Measurements from ENCODE around the gene TDG.
"Not testable (repeated sequence)": the region's sequence is repeated elsewhere in the genome, so short reads cannot be mapped to it uniquely, and the experiment has no call there.

TDG gene

DNA sequence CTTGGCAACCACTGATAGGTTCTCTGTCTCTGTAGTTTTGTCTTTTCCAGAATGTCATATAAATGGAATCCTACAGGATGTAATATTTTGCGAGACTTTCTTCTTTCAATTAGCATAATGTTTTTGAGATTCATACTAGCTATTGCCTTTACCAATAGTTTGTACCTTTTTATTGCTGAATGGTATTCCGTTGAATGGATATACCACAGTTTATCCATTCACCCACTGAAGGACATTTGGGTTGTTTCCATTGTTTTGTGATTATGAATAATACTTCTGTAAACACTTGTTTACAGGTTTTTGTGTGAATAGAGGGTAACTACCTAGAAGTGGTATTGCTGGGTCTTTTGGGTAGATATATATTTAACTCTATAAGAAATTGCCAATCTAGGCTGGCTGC lies 58.0 kb downstream of the TDG start:
- Histone ChIP-seq H3K79me2 (ENCODE audit: low read length) (no peaks in the 10 kb centered on the region), H3K9ac (ENCODE audit: low read length) (no peak overlapping the region), H3K4me1 (ENCODE audit: low read length) (no peaks in the 10 kb centered on the region), H2AFZ (ENCODE audit: low read depth, low read length) (no peak overlapping the region), H3K27ac (ENCODE audit: low read length) (no peak overlapping the region), H3K4me3 (ENCODE audit: low read length) (no peak overlapping the region), H3K9me3 (ENCODE audit: insufficient read depth, low read length) (no peaks in the 10 kb centered on the region), H3K36me3 (replicated peaks; ENCODE audit: low read depth, low read length) (no peaks in the 10 kb centered on the region), H3K27me3 (ENCODE audit: low read depth, low read length) (0 out of 2 replicates have a peak, but pooled peaks cover 15% of the 10 kb centered on the region), H3K4me2 (ENCODE audit: low read length) (no peak overlapping the region), H4K20me1 (ENCODE audit: insufficient read depth, low read length) (no peaks in the 10 kb centered on the region)
- TF ChIP-seq, protein P1, sequence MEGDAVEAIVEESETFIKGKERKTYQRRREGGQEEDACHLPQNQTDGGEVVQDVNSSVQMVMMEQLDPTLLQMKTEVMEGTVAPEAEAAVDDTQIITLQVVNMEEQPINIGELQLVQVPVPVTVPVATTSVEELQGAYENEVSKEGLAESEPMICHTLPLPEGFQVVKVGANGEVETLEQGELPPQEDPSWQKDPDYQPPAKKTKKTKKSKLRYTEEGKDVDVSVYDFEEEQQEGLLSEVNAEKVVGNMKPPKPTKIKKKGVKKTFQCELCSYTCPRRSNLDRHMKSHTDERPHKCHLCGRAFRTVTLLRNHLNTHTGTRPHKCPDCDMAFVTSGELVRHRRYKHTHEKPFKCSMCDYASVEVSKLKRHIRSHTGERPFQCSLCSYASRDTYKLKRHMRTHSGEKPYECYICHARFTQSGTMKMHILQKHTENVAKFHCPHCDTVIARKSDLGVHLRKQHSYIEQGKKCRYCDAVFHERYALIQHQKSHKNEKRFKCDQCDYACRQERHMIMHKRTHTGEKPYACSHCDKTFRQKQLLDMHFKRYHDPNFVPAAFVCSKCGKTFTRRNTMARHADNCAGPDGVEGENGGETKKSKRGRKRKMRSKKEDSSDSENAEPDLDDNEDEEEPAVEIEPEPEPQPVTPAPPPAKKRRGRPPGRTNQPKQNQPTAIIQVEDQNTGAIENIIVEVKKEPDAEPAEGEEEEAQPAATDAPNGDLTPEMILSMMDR (IDR thresholded peaks at IDR 0.05; ENCODE audit: low read depth, low read length): no peak
- no peak for TF ChIP-seq EZH2phosphoT487 (IDR thresholded peaks at IDR 0.05; ENCODE audit: low read depth)

DNA sequence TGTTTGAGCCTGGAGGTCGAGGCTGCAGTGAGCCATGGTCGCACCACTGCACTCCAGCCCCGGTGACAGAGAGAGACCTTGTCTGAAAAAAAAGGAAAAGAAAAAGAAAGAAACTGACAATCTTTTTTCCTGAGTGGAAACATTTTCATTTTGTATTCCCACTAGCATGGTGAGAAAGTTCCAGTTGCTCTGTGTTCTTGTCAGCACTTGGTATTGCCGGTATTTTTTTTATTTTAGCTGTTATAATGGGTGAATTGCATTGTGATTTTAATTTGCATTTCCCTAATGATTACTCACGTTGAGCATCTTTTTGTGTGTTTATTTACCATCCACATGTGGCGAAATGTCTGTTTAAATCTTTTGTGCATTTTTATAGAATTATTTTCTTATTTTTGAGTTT lies 58.7 kb downstream of the TDG start:
- Histone ChIP-seq H3K4me1 (ENCODE audit: low read length) (no peaks in the 10 kb centered on the region), H4K20me1 (ENCODE audit: insufficient read depth, low read length) (no peaks in the 10 kb centered on the region)

DNA sequence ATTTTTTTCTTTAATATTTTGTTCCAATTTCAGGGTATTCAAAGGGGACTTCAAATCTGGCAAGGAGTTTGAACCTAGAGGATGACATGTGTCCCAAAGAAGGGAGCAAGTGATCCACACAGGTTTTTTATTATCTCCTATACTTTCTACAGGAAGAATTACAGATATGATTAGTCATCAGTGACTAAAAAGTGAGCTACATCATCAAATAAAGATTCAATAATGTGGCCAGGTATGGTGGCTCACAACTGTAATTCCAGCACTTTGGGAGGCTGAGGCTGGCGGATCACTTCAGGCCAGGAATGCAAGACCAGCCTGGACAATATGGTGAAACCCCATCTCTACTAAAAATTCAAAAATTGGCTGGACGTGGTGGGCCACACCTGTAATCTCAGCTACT lies 60.1 kb downstream of the TDG start:
- TF ChIP-seq, protein P1 (IDR thresholded peaks at IDR 0.05; ENCODE audit: low read depth, low read length): no peak
- TF ChIP-seq EZH2phosphoT487 (IDR thresholded peaks at IDR 0.05; ENCODE audit: low read depth): no peak
- Histone ChIP-seq H3K4me1 (ENCODE audit: low read length) (no peaks in the 10 kb centered on the region), H3K4me2 (ENCODE audit: low read length) (no peak overlapping the region), H3K27me3 (ENCODE audit: low read depth, low read length) (0 out of 2 replicates have a peak, but pooled peaks cover 12% of the 10 kb centered on the region), H3K79me2 (ENCODE audit: low read length) (no peaks in the 10 kb centered on the region), H2AFZ (ENCODE audit: low read depth, low read length) (no peak overlapping the region), H4K20me1 (ENCODE audit: insufficient read depth, low read length) (no peaks in the 10 kb centered on the region), H3K27ac (ENCODE audit: low read length) (no peak overlapping the region), H3K9me3 (ENCODE audit: insufficient read depth, low read length) (no peaks in the 10 kb centered on the region), H3K36me3 (replicated peaks; ENCODE audit: low read depth, low read length) (no peaks in the 10 kb centered on the region), H3K4me3 (ENCODE audit: low read length) (no peak overlapping the region), H3K9ac (ENCODE audit: low read length) (no peak overlapping the region)

More for the DNA sequence above, 58.7 kb downstream of the TDG start:
- no peaks in the 10 kb centered on the region for H3K36me3 ChIP-seq (replicated peaks; ENCODE audit: low read depth, low read length)
- H2AFZ ChIP-seq (ENCODE audit: low read depth, low read length): no peak overlapping the region
- no peak overlapping the region for H3K9ac ChIP-seq (ENCODE audit: low read length)
- no peaks in the 10 kb centered on the region for H3K79me2 ChIP-seq (ENCODE audit: low read length)
- 0 out of 2 replicates have a peak, but pooled peaks cover 15% of the 10 kb centered on the region for H3K27me3 ChIP-seq (ENCODE audit: low read depth, low read length)
- H3K4me3 ChIP-seq (ENCODE audit: low read length): no peak overlapping the region
- no peaks in the 10 kb centered on the region for H3K9me3 ChIP-seq (ENCODE audit: insufficient read depth, low read length)
- H3K27ac ChIP-seq (ENCODE audit: low read length): no peak overlapping the region
- no peak for TF ChIP-seq EZH2phosphoT487 (IDR thresholded peaks at IDR 0.05; ENCODE audit: low read depth)
- no peak overlapping the region for H3K4me2 ChIP-seq (ENCODE audit: low read length)

DNA sequence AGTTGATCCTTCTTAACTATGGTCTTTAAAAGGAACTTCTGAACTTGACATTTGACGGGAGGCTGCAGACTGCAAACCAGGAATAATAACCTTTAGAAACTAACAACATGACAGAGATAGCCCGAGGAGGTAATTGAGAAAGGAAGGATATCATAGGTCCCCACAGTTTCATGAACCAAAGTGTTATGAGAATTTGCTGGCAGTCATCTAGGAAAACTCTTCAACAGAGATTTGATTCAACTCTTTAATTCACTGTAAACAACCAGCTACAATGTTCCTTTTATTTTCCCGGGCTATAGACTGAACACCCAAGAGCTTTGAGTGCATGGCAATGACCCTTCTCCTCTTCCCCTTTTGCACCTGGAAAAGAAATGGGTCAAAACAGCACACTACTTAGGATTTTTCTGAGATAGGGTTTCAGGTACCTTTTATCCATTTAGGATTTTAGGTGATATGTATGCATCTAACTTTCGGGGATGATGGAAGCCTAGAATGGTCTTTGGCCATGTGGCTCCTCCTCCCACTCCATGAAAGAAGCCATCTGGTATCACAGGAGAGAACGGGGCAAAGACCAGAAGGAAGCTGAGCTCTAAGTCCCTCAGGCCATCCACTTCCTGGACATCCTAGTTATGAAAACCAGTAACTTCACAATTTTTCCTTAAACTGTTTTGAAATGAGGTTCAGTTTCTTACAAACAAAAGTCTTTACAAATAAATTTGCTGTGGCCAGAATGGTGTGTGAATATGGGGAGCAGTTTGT lies 61.3 kb downstream of the TDG start:
- TF ChIP-seq, protein P1 (IDR thresholded peaks at IDR 0.05; ENCODE audit: low read depth, low read length): no peak
- TF ChIP-seq EZH2phosphoT487 (IDR thresholded peaks at IDR 0.05; ENCODE audit: low read depth): no peak
- Histone ChIP-seq H3K9me3 (ENCODE audit: insufficient read depth, low read length) (no peaks in the 10 kb centered on the region), H4K20me1 (ENCODE audit: insufficient read depth, low read length) (no peaks in the 10 kb centered on the region), H3K4me3 (ENCODE audit: low read length) (no peak overlapping the region), H3K27me3 (ENCODE audit: low read depth, low read length) (0 out of 2 replicates have a peak, but pooled peaks cover 7% of the 10 kb centered on the region), H3K79me2 (ENCODE audit: low read length) (no peaks in the 10 kb centered on the region), H3K27ac (ENCODE audit: low read length) (no peak overlapping the region), H2AFZ (ENCODE audit: low read depth, low read length) (no peak overlapping the region), H3K4me2 (ENCODE audit: low read length) (no peak overlapping the region), H3K9ac (ENCODE audit: low read length) (no peak overlapping the region), H3K36me3 (replicated peaks; ENCODE audit: low read depth, low read length) (no peaks in the 10 kb centered on the region), H3K4me1 (ENCODE audit: low read length) (no peaks in the 10 kb centered on the region)

DNA sequence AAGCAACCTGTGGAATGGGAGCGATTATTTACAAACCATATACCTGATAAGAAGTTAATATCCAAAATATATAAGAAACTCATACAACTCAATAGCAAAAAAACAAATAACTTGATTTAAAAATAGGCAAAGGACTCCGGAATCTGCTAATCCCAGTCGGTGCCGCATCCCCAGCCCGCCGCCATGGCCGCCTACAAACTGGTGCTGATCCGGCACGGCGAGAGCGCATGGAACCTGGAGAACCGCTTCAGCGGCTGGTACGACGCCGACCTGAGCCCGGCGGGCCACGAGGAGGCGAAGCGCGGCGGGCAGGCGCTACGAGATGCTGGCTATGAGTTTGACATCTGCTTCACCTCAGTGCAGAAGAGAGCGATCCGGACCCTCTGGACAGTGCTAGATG lies 64.9 kb downstream of the TDG start:
- H3K36me3 ChIP-seq (replicated peaks; ENCODE audit: low read depth, low read length); H4K20me1 ChIP-seq (ENCODE audit: insufficient read depth, low read length); H3K27me3 ChIP-seq (ENCODE audit: low read depth, low read length); H3K4me1 ChIP-seq (ENCODE audit: low read length); H3K79me2 ChIP-seq (ENCODE audit: low read length); H2AFZ ChIP-seq (ENCODE audit: low read depth, low read length); H3K9ac ChIP-seq (ENCODE audit: low read length); H3K27ac ChIP-seq (ENCODE audit: low read length); H3K9me3 ChIP-seq (ENCODE audit: insufficient read depth, low read length); H3K4me2 ChIP-seq (ENCODE audit: low read length); H3K4me3 ChIP-seq (ENCODE audit: low read length): not testable (repeated sequence)

DNA sequence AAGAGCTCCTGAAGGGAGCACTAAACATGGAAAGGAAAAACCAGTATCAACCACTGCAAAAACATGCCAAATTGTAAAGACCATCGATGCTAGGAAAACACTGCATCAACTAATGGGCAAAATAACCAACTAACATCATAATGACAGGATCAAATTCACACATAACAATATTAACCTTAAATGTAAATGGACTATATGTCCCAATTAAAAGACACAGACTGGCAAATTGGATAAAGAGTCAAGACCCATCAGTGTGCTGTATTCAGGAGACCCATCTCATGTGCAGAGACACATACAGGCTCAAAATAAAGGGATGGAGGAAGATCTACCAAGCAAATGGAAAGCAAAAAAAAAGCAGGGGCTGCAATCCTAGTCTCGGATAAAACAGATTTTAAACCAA lies 70.5 kb downstream of the TDG start:
- not testable (repeated sequence) for H3K9me3 ChIP-seq (ENCODE audit: insufficient read depth, low read length); H3K79me2 ChIP-seq (ENCODE audit: low read length); H3K9ac ChIP-seq (ENCODE audit: low read length); H4K20me1 ChIP-seq (ENCODE audit: insufficient read depth, low read length); H3K27me3 ChIP-seq (ENCODE audit: low read depth, low read length); H3K36me3 ChIP-seq (replicated peaks; ENCODE audit: low read depth, low read length); H3K27ac ChIP-seq (ENCODE audit: low read length); H3K4me3 ChIP-seq (ENCODE audit: low read length); H3K4me2 ChIP-seq (ENCODE audit: low read length); H2AFZ ChIP-seq (ENCODE audit: low read depth, low read length); H3K4me1 ChIP-seq (ENCODE audit: low read length)
